ENCODE results near the gene CELF1. TPM values are rescaled to one million over a fixed set of nuclear protein-coding genes. Genes with fewer than 3 reads are reported as not detected.

The CELF1 gene
- total RNA-seq, 4 donors from 2014 or later = 69.6 to 151 (median 99.3) TPM

DNA sequence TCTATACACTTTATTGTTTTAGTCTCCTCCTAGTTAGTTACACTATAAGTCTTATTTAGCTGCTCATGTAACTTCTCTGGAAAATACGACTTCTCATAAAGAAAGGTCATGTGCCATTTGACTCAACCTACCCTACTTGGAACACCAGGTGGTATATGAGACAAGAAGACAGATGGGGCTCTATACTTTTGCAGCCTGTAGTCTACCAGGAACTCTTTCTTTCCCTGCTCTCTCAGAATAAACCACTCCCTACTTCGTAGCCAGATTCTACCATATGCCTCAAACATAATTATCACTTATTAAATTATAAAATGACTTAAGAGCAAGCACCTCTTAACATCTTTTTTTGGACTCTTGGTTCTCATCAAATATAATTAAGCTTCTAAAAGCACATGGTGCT is 65.5 kb downstream of the CELF1 start:
- H3K27ac ChIP-seq (replicated peaks in 1 of 4) = no peak overlapping the region
- H3K36me3 ChIP-seq = peaks cover 42 to 61% (median 53%) of the 10 kb centered on the region in 4 donors
- peaks cover 14 to 28% (median 22%) of the 10 kb centered on the region in 4 donors for H3K4me1 ChIP-seq
- WGBS = 87% methylated on average over 2 of the region's 2 CpGs
- TF ChIP-seq, protein P1, sequence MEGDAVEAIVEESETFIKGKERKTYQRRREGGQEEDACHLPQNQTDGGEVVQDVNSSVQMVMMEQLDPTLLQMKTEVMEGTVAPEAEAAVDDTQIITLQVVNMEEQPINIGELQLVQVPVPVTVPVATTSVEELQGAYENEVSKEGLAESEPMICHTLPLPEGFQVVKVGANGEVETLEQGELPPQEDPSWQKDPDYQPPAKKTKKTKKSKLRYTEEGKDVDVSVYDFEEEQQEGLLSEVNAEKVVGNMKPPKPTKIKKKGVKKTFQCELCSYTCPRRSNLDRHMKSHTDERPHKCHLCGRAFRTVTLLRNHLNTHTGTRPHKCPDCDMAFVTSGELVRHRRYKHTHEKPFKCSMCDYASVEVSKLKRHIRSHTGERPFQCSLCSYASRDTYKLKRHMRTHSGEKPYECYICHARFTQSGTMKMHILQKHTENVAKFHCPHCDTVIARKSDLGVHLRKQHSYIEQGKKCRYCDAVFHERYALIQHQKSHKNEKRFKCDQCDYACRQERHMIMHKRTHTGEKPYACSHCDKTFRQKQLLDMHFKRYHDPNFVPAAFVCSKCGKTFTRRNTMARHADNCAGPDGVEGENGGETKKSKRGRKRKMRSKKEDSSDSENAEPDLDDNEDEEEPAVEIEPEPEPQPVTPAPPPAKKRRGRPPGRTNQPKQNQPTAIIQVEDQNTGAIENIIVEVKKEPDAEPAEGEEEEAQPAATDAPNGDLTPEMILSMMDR (IDR thresholded peaks at IDR 0.05) = no peak
- TF ChIP-seq EP300 (IDR thresholded peaks at IDR 0.05) (no peak), POLR2AphosphoS5 (IDR thresholded peaks at IDR 0.05) (no peak), POLR2A (IDR thresholded peaks at IDR 0.05; ENCODE audit: low read depth) (no peak)
- H3K4me3 ChIP-seq = no peak overlapping the region
- no peaks in the 10 kb centered on the region for H3K9me3 ChIP-seq
- DNase-seq (ENCODE audit: extremely low spot score) = no peak
- intact Hi-C loops (cut with DNase I) = no loop called here
- no peaks in the 10 kb centered on the region for H3K27me3 ChIP-seq

DNA sequence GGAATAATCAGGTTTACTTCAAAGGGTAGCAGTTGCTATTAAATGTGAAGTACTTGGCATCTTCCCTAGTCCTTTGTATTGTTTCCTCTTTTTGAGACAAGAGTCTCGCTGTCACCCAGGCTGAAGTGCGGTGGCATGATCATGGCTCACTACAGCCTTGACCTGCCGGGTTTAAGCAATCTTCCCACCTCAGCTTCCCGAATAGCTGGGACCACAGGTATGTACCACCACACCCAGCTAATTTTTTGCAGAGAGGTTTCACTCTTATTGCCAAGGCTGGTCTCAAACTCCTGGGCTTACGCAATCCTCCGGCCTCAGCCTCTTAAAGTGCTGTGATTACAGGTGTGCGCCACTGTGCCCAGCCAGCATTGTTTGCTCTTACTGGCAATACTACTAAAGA is 67.8 kb downstream of the CELF1 start:
- Histone ChIP-seq H3K27ac (replicated peaks in 1 of 4) (no peak overlapping the region), H3K36me3 (peaks cover 58 to 82% (median 75%) of the 10 kb centered on the region in 4 donors), H3K4me3 (no peak overlapping the region), H3K4me1 (peaks cover 14 to 23% (median 21%) of the 10 kb centered on the region in 4 donors), H3K9me3 (no peaks in the 10 kb centered on the region), H3K27me3 (no peaks in the 10 kb centered on the region)
- TF ChIP-seq POLR2A (IDR thresholded peaks at IDR 0.05; ENCODE audit: low read depth) = no peak
- TF ChIP-seq EP300 (IDR thresholded peaks at IDR 0.05) = no peak
- no peak for TF ChIP-seq POLR2AphosphoS5 (IDR thresholded peaks at IDR 0.05)
- TF ChIP-seq, protein P1 (IDR thresholded peaks at IDR 0.05) = no peak
- DNase-seq (ENCODE audit: extremely low spot score) = no peak
- 95% methylated on average over 7 of the region's 7 CpGs for WGBS
- intact Hi-C loops (cut with DNase I) = no loop called here

DNA sequence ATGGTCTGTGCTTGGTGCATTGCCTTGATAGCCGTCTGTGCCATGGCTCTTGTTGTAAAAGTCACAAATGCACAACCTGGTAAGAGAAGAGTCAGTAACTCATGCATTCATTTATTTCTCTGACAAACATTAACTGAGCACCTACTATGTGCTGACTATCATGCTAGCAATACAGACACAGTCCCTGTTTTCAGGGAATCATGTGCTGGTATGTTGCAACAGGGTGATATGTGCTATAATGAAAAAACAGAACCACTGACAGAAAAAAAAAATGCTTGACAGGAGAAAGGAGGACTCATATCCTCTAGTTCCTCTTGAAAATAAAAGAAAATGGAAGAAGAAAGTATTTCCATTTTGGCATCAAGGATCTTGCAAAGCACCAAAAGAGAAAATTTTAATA is 69.5 kb downstream of the CELF1 start:
- 93% methylated on average over 1 of the region's 1 CpG for WGBS
- Histone ChIP-seq H3K4me1 (peaks cover 5 to 19% (median 8%) of the 10 kb centered on the region in 4 donors), H3K36me3 (peaks cover 74 to 95% (median 91%) of the 10 kb centered on the region in 4 donors), H3K4me3 (no peak overlapping the region), H3K27me3 (no peaks in the 10 kb centered on the region), H3K9me3 (no peaks in the 10 kb centered on the region), H3K27ac (replicated peaks in 1 of 4) (no peak overlapping the region)
- no peak for DNase-seq (ENCODE audit: extremely low spot score)
- intact Hi-C loops (cut with DNase I) = no loop called here
- no peak for TF ChIP-seq EP300 (IDR thresholded peaks at IDR 0.05)
- TF ChIP-seq, protein P1 (IDR thresholded peaks at IDR 0.05) = no peak
- TF ChIP-seq POLR2AphosphoS5 (IDR thresholded peaks at IDR 0.05) = no peak
- no peak for TF ChIP-seq POLR2A (IDR thresholded peaks at IDR 0.05; ENCODE audit: low read depth)

DNA sequence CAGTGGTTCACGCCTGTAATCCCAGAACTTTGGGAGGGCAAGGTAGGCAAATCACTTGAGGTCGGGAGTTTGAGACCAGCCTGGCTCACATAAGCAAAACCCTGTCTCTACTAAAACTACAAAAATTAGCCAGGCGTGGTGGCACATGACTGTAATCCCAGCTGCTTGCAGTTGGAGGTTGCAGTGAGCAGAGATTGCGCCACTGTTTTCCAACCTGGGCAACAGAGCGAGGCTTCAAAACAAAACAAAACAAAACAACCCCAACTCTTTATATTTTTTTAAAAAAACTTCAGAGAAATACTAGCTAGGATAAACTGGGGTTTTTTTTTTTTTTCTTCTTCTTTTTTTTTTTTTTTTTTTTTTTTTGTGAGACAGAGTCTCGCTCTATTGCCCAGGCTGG is 72.2 kb downstream of the CELF1 start:
- peaks cover 86 to 100% (median 98%) of the 10 kb centered on the region in 4 donors for H3K36me3 ChIP-seq
- 89% methylated on average over 6 of the region's 6 CpGs for WGBS
- no peak for TF ChIP-seq POLR2A (IDR thresholded peaks at IDR 0.05; ENCODE audit: low read depth)
- TF ChIP-seq, protein P1 (IDR thresholded peaks at IDR 0.05) = no peak
- no peak for TF ChIP-seq EP300 (IDR thresholded peaks at IDR 0.05)
- no peak for TF ChIP-seq POLR2AphosphoS5 (IDR thresholded peaks at IDR 0.05)

More for the DNA sequence above, 72.2 kb downstream of the CELF1 start:
- DNase-seq (ENCODE audit: extremely low spot score) = no peak
- intact Hi-C loops (cut with DNase I) = no loop called here
- Histone ChIP-seq H3K27ac (replicated peaks in 1 of 4) (no peak overlapping the region), H3K9me3 (no peaks in the 10 kb centered on the region), H3K27me3 (no peaks in the 10 kb centered on the region), H3K4me3 (no peak overlapping the region), H3K4me1 (peaks cover 0 to 10% (median 3%) of the 10 kb centered on the region in 4 donors)

All from esophagus muscularis mucosa (tissue), 4 donors.